ENCODE measurements around the gene HUWE1.

- TF ChIP-seq CTCF (IDR thresholded peaks at IDR 0.05) (no peak), POLR2A (IDR thresholded peaks at IDR 0.05) (no peak), POLR2AphosphoS5 (IDR thresholded peaks at IDR 0.05) (no peak)
These were observed 138.9 kb downstream of the HUWE1 start for GRCh38 chrX:53547668-53548067.
